Endothelial cell of umbilical vein (primary cell): ENCODE data around the gene RYR3. TPM values are rescaled to one million over a fixed set of nuclear protein-coding genes. Genes with fewer than 3 reads are reported as not detected.

Experiments used
- BruUV-seq: library from RNA; stranded (reverse); fragments of 400-500 nt; replicated peaks from 2 replicates; lab custom pipeline; 2021; lab: Mats Ljungman, UMichigan
- CTCF ChIA-PET: fragments of 300-600, 350-600 bp; sonication (Branson Sonifier 250); formaldehyde crosslinking; loops from one replicate; lab custom pipeline; 2021; ENCODE audit warnings: antibody characterized with exemption, inconsistent platforms; lab: Charles Lee
- POLR2A ChIA-PET: fragments of 300-600, 350-600 bp; sonication (Branson Sonifier 250); formaldehyde crosslinking; loops from one replicate; lab custom pipeline; 2021; ENCODE audit warnings: antibody characterized with exemption, inconsistent platforms; lab: Charles Lee
- DNase-seq: peaks from one replicate; pipeline ENCODE4 v3.0.0-alpha.2; 2011; ENCODE audit warnings: low read depth, low spot score
- FAIRE-seq: peaks from 2 replicates; lab custom pipeline; 2011; peaks lifted over from hg19 to GRCh38; lab: Jason Lieb, UNC
- H2AFZ ChIP-seq: 2 replicates; pipeline ENCODE4 v1.6.0; 2012; ENCODE audit warnings: low read depth, low read length, control low read depth, inconsistent platforms
- H3K27ac ChIP-seq: 2 replicates; pipeline ENCODE4 v1.5.1; 2011; ENCODE audit warnings: low read depth, mild to moderate bottlenecking, control low read depth, low read length, moderate library complexity; ENCODE audit not compliant: insufficient read depth
- H3K27me3 ChIP-seq, 2 experiments: 2 replicates each; pipeline versions ENCODE4 v1.6.0 to v1.6.1; 2011; ENCODE audit warnings: low read length in 2 of 2, mixed read lengths in 1 of 2; ENCODE audit not compliant: control insufficient read depth in 2 of 2, insufficient read depth in 2 of 2
- H3K36me3 ChIP-seq, 2 experiments: 2 replicates in 1 of 2; 3 replicates in 1 of 2; pipeline ENCODE4 v1.5.1; 2011; ENCODE audit warnings: low read length in 2 of 2, mild to moderate bottlenecking in 1 of 2, moderate library complexity in 1 of 2; ENCODE audit not compliant: control insufficient read depth in 2 of 2, insufficient read depth in 2 of 2; ENCODE audit errors: extremely low read depth in 1 of 2
- H3K4me1 ChIP-seq: 3 replicates; pipeline ENCODE4 v1.5.1; 2011; ENCODE audit warnings: mild to moderate bottlenecking, low read length; ENCODE audit not compliant: control insufficient read depth, insufficient read depth; ENCODE audit errors: extremely low read depth
- H3K4me2 ChIP-seq: 2 replicates; pipeline ENCODE4 v1.6.1; 2011; ENCODE audit warnings: low read length, control low read depth, mixed read lengths; ENCODE audit not compliant: insufficient read depth
- H3K4me3 ChIP-seq, 3 experiments: fragments of 200-600 bp in 1 of 3; sonication (generic), shearing (Covaris generic) in 1 of 3; replicated peaks in 1 of 3; 2 replicates each; pipeline ENCODE4 v1.5.1; 2011 to 2016; ENCODE audit warnings: control low read depth in 3 of 3, low read length in 3 of 3, mild to moderate bottlenecking in 2 of 3, inconsistent platforms in 1 of 3, low read depth in 1 of 3, moderate library complexity in 1 of 3; ENCODE audit not compliant: insufficient read depth in 1 of 3
- H3K79me2 ChIP-seq: 2 replicates; pipeline ENCODE4 v1.6.0; 2012; ENCODE audit warnings: low read length, inconsistent platforms; ENCODE audit not compliant: control insufficient read depth, insufficient read depth
- H3K9ac ChIP-seq: replicated peaks from 2 replicates; pipeline ENCODE3; 2011; ENCODE audit warnings: low read length, control low read depth; ENCODE audit not compliant: insufficient read depth; ENCODE audit errors: extremely low read depth
- H3K9me1 ChIP-seq: replicated peaks from 3 replicates; pipeline ENCODE4 v1.6.0; 2011; ENCODE audit warnings: mild to moderate bottlenecking, low read length; ENCODE audit not compliant: control insufficient read depth, insufficient read depth; ENCODE audit errors: extremely low read depth
- H3K9me3 ChIP-seq: replicated peaks from 2 replicates; pipeline ENCODE4 v1.5.1; 2012; ENCODE audit warnings: low read length, inconsistent platforms; ENCODE audit not compliant: control insufficient read depth, insufficient read depth
- H4K20me1 ChIP-seq: replicated peaks from 2 replicates; pipeline ENCODE3; 2011; ENCODE audit warnings: mild to moderate bottlenecking, low read length; ENCODE audit not compliant: control insufficient read depth, insufficient read depth; ENCODE audit errors: extremely low read depth
- CTCF ChIP-seq, 2 donors: IDR thresholded peaks; 1 replicate in 1 of 2; 2 replicates in 1 of 2; pipeline ENCODE4 v1.5.1; 2011; ENCODE audit warnings: low read length in 2 of 2, mild to moderate bottlenecking in 2 of 2, moderate library complexity in 2 of 2, control low read depth in 1 of 2, inconsistent platforms in 1 of 2, low read depth in 1 of 2; ENCODE audit not compliant: insufficient read depth in 1 of 2; ENCODE audit errors: extremely low read depth in 1 of 2
- EZH2 ChIP-seq: IDR thresholded peaks from 2 replicates; pipeline ENCODE4 v1.6.1; 2012; ENCODE audit warnings: borderline replicate concordance, low read depth, mild to moderate bottlenecking, moderate library complexity, low read length, inconsistent platforms; ENCODE audit not compliant: severe bottlenecking
- FOS ChIP-seq: IDR thresholded peaks from 2 replicates; pipeline ENCODE4 v1.6.1; 2011; ENCODE audit warnings: mild to moderate bottlenecking, low read length, moderate library complexity, borderline replicate concordance; ENCODE audit not compliant: insufficient read depth
- GATA2 ChIP-seq: IDR thresholded peaks from 2 replicates; pipeline ENCODE4 v1.7.0; 2011; ENCODE audit warnings: low read depth, mild to moderate bottlenecking, moderate library complexity, mixed read lengths, low read length; ENCODE audit not compliant: insufficient read length, insufficient read depth
- JUN ChIP-seq: IDR thresholded peaks from 2 replicates; pipeline ENCODE4 v1.6.1; 2011; ENCODE audit warnings: borderline replicate concordance, low read depth; ENCODE audit not compliant: insufficient read length, insufficient read depth
- MAX ChIP-seq: IDR thresholded peaks from 2 replicates; pipeline ENCODE4 v1.6.1; 2011; ENCODE audit not compliant: insufficient read depth, insufficient read length
- MYC ChIP-seq: IDR thresholded peaks from one replicate; pipeline ENCODE4 v1.6.1; 2011; ENCODE audit warnings: mild to moderate bottlenecking, low read depth, low read length
- POLR2A ChIP-seq: IDR thresholded peaks from 2 replicates; pipeline ENCODE4 v1.6.1; 2012; ENCODE audit warnings: low read depth, mild to moderate bottlenecking, control low read depth, low read length
- POLR2AphosphoS5 ChIP-seq: IDR thresholded peaks from 2 replicates; pipeline ENCODE4 v1.6.1; 2012; ENCODE audit warnings: low read depth, mild to moderate bottlenecking, control low read depth, low read length, moderate library complexity; ENCODE audit not compliant: insufficient read depth
- dilution Hi-C: fragments of 300-500 bp; cut with MboI; formaldehyde crosslinking; loops from one replicate; pipeline ENCODE4 v1.15.0; 2019; ENCODE audit warnings: low sequenced_read_pairs; ENCODE audit not compliant: extremely low pct_ligation_motif_present
- intact Hi-C: fragments of 100-400 bp; cut with micrococcal nuclease; formaldehyde crosslinking; loops from one replicate; pipeline ENCODE4 v1.10.0; 2022
- polyA plus RNA-seq, 4 experiments: library from polyadenylated mRNA; depleted of rRNA in 3 of 4; stranded (reverse) in 3 of 4; unstranded in 1 of 4; fragments of >200 nt; gene quantifications; 2 replicates each; pipeline versions ENCODE4 v1.2.1 to v1.2.3, GENCODE V29; 2011 to 2012; ENCODE audit warnings: missing spikeins in 1 of 4
- total RNA-seq: library from RNA; stranded (reverse); gene quantifications from 2 replicates; pipeline ENCODE4 v1.2.3, GENCODE V29; 2021

Gene RYR3
- total and polyA plus RNA-seq, 2 donors (not counting 3 experiments of a cell fraction or from before 2014, with no cell fraction given): not detected

- POLR2A ChIA-PET: no interaction called here
- Histone ChIP-seq H3K4me2 (no peak overlapping the region), H2AFZ (no peak overlapping the region), H3K9me3 (no peaks in the 10 kb centered on the region), H3K27ac (no peak overlapping the region), H3K9ac (no peak overlapping the region), H3K9me1 (no peaks in the 10 kb centered on the region), H3K79me2 (no peaks in the 10 kb centered on the region), H3K27me3 (no peaks in the 10 kb centered on the region), H3K4me3 (no peak overlapping the region), H4K20me1 (no peaks in the 10 kb centered on the region), H3K36me3 (no peaks in the 10 kb centered on the region), H3K4me1 (no peaks in the 10 kb centered on the region)
- DNase-seq (no peak), FAIRE-seq (no peak)
- dilution Hi-C loops: no loop called here
- CTCF ChIA-PET: no interaction called here
- intact Hi-C loops: no loop called here
- TF ChIP-seq MYC: no peak
- TF ChIP-seq POLR2AphosphoS5: no peak
- no peak for TF ChIP-seq FOS
- no peak for TF ChIP-seq GATA2
- no peak for TF ChIP-seq POLR2A
- no peak for TF ChIP-seq EZH2
- TF ChIP-seq MAX: no peak
- no peak for TF ChIP-seq JUN
- no peak for TF ChIP-seq CTCF (IDR thresholded peaks at IDR 0.05; ENCODE audit: extremely low read depth in 1 of 2, insufficient read depth in 1 of 2, low read depth in 1 of 2, low read length in 2 of 2)
- no TSS peak for BruUV-seq
These were observed 472.2 kb downstream of the RYR3 start for GRCh38 chr15:33782966-33783365.
